HG02970 (cell line): ENCODE measurements around the gene PDPK1.
A peak's percentile ranks its signal among the peaks of the same experiment; 100 is the strongest.
"Not testable (repeated sequence)": the region's sequence is repeated elsewhere in the genome, so short reads cannot be mapped to it uniquely, and the experiment has no call there.

Experiments
- ATAC-seq: cut with Tn5 transposase; IDR thresholded peaks from one replicate; pipeline ENCODE4 v1.9.1; 2021; ENCODE audit warnings: mild to moderate bottlenecking, moderate library complexity, moderate number of reproducible peaks; ENCODE audit not compliant: unreplicated experiment, low FRiP score

PDPK1 gene

GRCh38 chr16:2520784-2521531 is 16.9 kb upstream of the PDPK1 start:
- no peak for ATAC-seq

DNA sequence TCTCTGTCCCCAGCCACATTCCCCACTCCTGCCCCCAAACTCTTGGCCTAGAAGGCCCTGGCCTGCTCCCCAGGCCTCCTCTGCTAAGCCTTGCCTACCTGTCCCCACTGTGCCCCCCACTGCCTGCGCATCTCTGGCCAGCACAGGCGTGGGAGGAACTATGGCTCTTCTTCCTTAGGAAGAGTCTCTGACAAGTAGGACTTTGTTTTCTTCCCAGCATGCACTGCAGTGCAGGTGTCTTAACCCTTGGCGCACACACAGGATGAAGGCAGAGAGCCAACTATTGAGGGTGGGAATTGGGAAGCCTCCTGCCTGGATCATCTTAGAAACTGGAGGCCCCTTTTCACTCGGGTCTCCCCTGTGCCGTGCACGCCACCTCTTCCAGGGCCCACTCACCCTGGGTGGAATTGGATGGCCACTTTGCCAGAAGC is 14.0 kb upstream of the PDPK1 start:
- no peak for ATAC-seq

DNA sequence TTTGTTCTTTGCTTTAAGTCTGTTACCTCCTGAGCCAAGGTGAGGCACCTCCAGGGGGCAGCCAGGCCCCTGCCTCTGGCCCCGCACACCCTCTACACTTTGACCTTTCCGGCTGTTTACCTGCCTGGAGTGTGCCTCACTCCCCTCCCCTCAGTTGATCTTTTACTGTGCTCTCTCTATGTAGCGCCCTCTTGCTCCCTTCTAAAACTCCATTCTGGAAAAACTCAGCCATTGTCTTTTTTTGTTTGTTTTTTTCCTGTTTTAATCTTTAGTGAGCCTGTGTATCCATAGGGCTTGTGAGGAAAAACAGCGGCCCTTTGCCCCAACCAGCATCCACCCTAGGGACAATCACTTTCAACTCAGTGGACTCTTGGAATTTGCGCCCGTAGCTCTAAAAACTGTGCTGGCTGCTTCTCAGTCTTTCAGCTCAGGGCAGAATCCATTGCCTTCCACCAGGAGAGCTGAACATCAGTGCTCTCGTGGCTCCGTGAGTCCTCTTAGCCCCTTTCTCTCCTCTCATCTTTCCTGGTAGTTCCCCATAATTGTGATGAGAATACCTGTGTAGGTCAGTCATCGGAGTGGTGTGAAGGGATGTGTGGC is 13.4 kb upstream of the PDPK1 start:
- no peak for ATAC-seq

- ATAC-seq: no peak
Measured at GRCh38 chr16:2526135-2526534, 11.7 kb upstream of the PDPK1 start.

GRCh38 chr16:2527071-2527783 is 10.6 kb upstream of the PDPK1 start:
- ATAC-seq: no peak

- no peak for ATAC-seq
Measured at GRCh38 chr16:2527784-2528100, 10.1 kb upstream of the PDPK1 start.

DNA sequence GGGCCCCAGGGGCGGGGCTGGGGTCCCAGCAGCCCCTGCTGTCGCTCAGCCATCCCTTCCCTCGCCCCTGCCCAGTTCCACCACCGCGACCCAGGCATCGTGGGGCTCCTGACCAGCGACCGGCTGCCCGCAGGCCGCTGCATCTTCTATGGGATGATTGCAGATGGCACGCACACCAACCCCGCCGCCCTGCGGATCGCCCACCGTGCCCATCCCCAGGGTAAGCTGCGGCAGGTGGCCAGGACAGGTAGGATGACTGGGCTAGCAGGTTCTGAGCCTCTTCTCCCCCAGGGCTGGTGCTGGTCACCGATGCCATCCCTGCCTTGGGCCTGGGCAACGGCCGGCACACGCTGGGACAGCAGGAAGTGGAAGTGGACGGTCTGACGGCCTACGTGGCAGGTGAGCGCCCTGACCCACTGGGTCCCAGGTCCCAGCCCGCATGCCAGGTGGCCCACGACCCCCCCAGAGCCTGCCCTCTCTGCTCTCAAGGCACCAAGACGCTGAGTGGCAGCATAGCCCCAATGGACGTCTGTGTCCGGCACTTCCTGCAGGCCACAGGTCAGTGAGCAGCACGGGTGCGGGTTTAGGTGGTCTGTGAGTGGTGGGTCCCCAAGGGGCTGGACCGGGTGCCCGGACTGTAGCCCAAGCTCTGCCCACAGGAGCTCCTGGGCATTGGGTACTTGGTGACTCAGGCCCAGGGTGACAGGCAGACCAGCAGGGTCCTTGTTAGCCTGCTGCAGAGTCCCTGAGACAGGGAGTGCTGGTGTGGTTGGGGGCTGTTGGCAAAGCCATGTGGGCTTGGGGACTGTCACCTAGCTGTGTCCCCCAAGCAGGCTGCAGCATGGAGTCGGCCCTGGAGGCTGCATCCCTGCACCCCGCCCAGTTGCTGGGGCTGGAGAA is 9.4 kb upstream of the PDPK1 start:
- ATAC-seq: no peak

- no peak for ATAC-seq
Measured at GRCh38 chr16:2529061-2529931, 8.5 kb upstream of the PDPK1 start.

DNA sequence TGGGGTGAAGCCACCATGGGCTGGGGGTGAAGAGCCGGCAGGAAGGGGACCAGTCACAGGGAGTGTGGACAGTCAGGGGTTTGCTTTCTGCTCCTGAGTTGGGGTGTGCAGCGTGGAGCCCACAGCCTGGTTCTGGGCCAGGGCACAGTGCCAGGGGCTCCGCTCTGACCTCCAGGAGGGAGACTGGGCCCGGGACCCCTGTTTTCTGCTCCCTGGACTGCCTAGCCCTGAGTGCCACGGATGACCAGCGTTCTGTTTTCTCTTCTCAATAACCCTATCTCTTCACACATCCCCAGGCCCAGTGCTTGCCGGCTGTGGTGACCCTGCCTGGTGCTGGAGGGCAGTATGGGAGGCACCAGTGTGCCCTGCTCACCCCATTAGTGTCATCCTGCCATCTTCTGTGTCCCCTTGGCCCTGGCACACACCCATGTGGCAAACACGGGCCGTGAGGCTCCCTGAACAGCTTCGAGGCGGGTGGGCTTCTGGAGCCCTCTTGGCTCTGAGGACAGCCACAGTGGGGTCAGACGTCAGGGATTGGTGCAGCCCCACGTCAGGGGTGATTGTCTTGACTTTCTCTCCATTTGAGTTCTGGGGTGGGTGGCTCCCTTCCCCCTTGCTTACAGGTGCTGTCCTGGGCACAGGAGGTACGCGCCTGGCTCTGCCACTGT is 7.7 kb upstream of the PDPK1 start:
- ATAC-seq: no peak

DNA sequence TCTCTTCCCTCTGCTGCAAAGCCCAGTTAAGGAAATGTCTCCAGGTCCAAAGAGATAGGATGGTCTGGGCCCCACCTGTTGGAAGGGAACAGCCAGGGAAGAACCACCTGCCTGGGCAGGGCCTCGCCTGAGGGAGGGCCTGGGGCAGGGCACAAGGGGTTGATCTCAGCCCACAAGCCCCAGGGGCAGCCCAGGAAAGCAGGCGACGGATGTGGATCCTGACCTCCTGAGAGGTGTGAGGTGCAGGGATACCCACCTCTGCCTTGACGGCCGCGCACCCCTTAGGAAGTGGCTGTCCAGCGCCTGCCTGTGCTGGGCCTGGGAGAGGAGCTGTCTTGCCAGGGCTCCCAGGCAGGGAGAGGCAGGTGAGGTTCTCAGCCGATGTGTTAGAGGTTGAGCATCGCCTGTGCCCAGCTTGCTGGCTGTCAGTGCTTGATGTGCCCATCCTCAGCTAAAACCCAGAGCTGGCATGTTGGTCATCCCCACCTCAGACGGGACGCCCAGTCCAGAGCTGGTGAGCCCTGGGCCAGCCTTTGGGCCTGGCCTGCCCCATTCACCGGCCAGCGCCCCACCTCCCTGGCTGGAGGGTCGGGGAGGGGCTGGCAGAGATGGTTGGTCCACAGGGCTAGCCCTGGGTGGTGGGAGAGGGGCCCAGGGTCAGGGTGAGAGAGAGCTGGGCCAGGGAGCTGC is 7.0 kb upstream of the PDPK1 start:
- ATAC-seq: no peak

DNA sequence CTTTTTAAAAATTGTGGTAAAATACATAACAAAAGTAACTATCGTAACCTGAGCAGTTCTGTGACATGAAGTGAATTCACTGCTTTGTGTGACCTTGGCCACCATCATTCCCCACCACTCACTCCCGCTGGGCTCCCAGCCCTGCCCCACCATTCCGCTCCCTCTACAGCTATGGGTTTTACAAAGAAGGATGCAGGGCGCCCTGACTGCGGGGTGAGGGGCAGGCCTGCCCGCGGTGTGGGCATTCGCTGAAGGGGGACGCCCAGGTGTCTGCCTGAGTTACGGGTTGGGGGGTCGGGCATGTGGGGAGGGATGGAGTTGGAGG is 6.5 kb upstream of the PDPK1 start, which contains the start of gene CEMP1:
Gene CEMP1 (minus strand): TSS at position 38 of the 325 bp plus-strand sequence. CDS start 335 bp downstream, outside the sequence.
- ATAC-seq: peak; percentile 5

- peak; percentile 80 for ATAC-seq
Measured at GRCh38 chr16:2531696-2532493, 5.9 kb upstream of the PDPK1 start.

DNA sequence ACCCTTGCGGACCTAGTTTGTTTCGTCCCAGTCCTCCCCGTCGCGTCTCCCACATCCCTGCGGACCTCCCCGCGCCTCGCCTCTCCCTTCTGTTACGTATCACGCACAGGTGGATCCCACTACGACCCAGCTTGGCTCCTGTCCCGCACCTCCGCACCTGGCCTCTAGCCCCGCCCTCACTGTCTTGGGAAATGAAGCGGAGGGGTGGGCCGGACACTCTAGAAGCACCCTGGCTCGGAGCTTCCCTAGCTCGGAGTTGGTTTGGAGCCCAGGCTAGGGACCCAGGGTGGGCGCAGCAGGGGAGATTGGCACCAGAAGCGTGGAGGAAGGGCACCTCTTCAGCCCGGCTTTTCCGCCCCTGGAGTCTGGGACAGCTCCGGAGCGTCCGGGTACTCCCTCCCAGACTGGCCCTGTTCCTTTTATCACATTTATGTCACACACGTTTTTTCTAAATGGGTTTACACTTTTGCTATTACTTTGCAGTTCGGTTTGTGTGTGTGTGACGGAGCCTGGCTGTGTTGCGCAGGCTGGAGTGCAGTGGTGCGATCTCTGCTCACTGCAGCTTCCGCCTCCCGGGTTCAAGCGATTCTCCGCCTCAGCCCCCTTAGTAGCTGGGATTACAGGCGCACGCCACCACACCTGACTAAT is 5.2 kb upstream of the PDPK1 start:
- no peak for ATAC-seq

- ATAC-seq: not testable (repeated sequence)
Measured at GRCh38 chr16:2533142-2533755, 4.6 kb upstream of the PDPK1 start.

DNA sequence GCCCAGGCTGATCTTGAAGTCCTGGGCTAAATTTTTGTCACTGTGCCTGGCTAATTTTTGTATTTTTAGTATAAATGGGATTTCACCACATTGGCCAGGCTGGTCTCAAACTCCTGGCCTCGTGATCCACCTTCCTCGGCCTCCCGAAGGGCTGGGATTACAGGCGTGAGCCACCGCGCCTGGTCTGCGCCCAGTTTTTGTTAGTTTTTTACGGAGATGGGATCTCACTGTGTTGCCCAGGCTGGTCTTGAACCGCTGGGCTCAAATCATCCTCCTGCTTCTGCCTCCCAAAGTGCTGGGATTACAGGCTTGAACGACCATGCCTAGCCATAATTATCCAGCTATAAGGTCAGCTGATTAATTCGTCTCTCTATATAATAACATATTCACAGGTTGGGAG is 3.9 kb upstream of the PDPK1 start:
- no peak for ATAC-seq

- ATAC-seq: not testable (repeated sequence)
Measured at GRCh38 chr16:2534335-2534734, 3.5 kb upstream of the PDPK1 start.

DNA sequence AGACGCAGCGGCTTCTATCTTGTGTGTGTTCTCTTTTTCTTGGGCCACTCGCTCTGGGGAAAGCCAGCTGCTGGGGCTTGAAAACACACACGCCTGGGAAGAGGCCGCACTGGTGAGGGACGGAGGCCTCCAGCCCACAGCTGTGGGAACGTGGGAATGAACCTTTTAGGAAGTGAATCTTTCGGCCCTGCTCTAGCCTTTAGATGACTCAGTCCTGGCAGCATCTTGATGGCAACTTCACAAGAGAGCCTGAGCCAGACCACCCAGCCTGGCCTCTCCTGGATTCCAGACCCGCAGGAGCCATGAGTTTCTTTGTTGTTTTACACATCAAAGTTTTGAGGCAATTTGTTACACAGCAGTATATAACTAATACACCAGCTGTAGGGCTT is 2.2 kb upstream of the PDPK1 start:
- no peak for ATAC-seq
